ENCODE data around the gene THBD. TPM values are rescaled to one million over a fixed set of nuclear protein-coding genes. Genes with fewer than 3 reads are reported as not detected.
A peak's percentile ranks its signal among the peaks of the same experiment; 100 is the strongest.

Gene THBD
- polyA plus RNA-seq, 3 donors: 7.4 to 194 (median 30.2) TPM

GRCh38 chr20:23032750-23033078 lies 16.8 kb downstream of the THBD start:
- H3K36me3 Mint-ChIP-seq: peaks cover 0 to 5% of the 10 kb centered on the region in 2 donors
- 0% methylated on average over 4 of the region's 5 CpGs for WGBS (ENCODE audit: insufficient coverage)
- no peak overlapping the region for H3K27ac ChIP-seq (ENCODE audit: low read depth in 1 of 2, low read length in 2 of 2)
- H3K36me3 ChIP-seq (replicated peaks in 1 of 2; ENCODE audit: control insufficient read depth in 1 of 2, insufficient read depth in 2 of 2, low read length in 2 of 2): no peaks in the 10 kb centered on the region
- peak overlapping the region in 1 of 2 donors; percentile 48 for H3K4me3 Mint-ChIP-seq
- H3K9me3 ChIP-seq (replicated peaks in 1 of 2; ENCODE audit: control insufficient read depth in 1 of 2, insufficient read depth in 1 of 2, low read length in 2 of 2): no peaks in the 10 kb centered on the region
- peak overlapping the region; percentile 33 for H2AFZ ChIP-seq (ENCODE audit: insufficient read depth, low read depth, low read length, poor library complexity, severe bottlenecking)
- peaks cover 3 to 9% (median 6%) of the 10 kb centered on the region in 7 donors for H3K9me3 Mint-ChIP-seq
- no peak overlapping the region for H3K27ac Mint-ChIP-seq
- no peaks in the 10 kb centered on the region for H4K20me1 ChIP-seq (ENCODE audit: insufficient read depth, low read length)
- no peak for TF ChIP-seq CTCF (IDR thresholded peaks at IDR 0.05)
- intact Hi-C loops (cut with micrococcal nuclease): loop anchor here in 1 of 2 donors (5.0 kb wide), 1 partner anchor 300 kb away; no protein-coding TSS in a partner anchor
- peaks cover 15 to 35% of the 10 kb centered on the region in 2 donors for H3K27me3 ChIP-seq (ENCODE audit: control insufficient read depth in 2 of 2, insufficient read depth in 2 of 2, low read length in 2 of 2)
- peaks cover 39% of the 10 kb centered on the region for H3K4me1 Mint-ChIP-seq
- H3K4me3 ChIP-seq (replicated peaks in 1 of 3; ENCODE audit: low read depth in 2 of 3, low read length in 3 of 3): no peak overlapping the region
- peaks cover 31 to 44% (median 34%) of the 10 kb centered on the region in 3 donors for H3K27me3 Mint-ChIP-seq (ENCODE audit: low read depth in 3 of 3)
- H3K79me2 ChIP-seq (ENCODE audit: insufficient read depth, low read length): no peaks in the 10 kb centered on the region
- no peak overlapping the region for H3K9ac ChIP-seq (ENCODE audit: insufficient read depth, low read length, poor library complexity, severe bottlenecking)
- H3K4me1 ChIP-seq (ENCODE audit: control insufficient read depth in 1 of 2, insufficient read depth in 2 of 2, low read length in 2 of 2): peaks cover 18 to 39% of the 10 kb centered on the region in 2 donors
- no peak for DNase-seq
- H3K4me2 ChIP-seq (replicated peaks; ENCODE audit: extremely low read depth, low read length, poor library complexity, severe bottlenecking): no peak overlapping the region

- Mint-ChIP-seq H3K27ac (no peak overlapping the region), H3K4me3 (no peak overlapping the region), H3K36me3 (peaks cover 0 to 5% of the 10 kb centered on the region in 2 donors), H3K9me3 (peaks cover 3 to 9% (median 6%) of the 10 kb centered on the region in 7 donors), H3K27me3 (ENCODE audit: low read depth in 3 of 3) (peaks cover 29 to 39% (median 29%) of the 10 kb centered on the region in 3 donors), H3K4me1 (peaks cover 44% of the 10 kb centered on the region)
- Histone ChIP-seq H3K9ac (ENCODE audit: insufficient read depth, low read length, poor library complexity, severe bottlenecking) (no peak overlapping the region), H3K36me3 (replicated peaks in 1 of 2; ENCODE audit: control insufficient read depth in 1 of 2, insufficient read depth in 2 of 2, low read length in 2 of 2) (no peaks in the 10 kb centered on the region), H3K27me3 (ENCODE audit: control insufficient read depth in 2 of 2, insufficient read depth in 2 of 2, low read length in 2 of 2) (peaks cover 10 to 30% of the 10 kb centered on the region in 2 donors), H3K27ac (ENCODE audit: low read depth in 1 of 2, low read length in 2 of 2) (no peak overlapping the region), H3K9me3 (replicated peaks in 1 of 2; ENCODE audit: control insufficient read depth in 1 of 2, insufficient read depth in 1 of 2, low read length in 2 of 2) (no peaks in the 10 kb centered on the region), H4K20me1 (ENCODE audit: insufficient read depth, low read length) (no peaks in the 10 kb centered on the region), H3K79me2 (ENCODE audit: insufficient read depth, low read length) (no peaks in the 10 kb centered on the region), H3K4me3 (replicated peaks in 1 of 3; ENCODE audit: low read depth in 2 of 3, low read length in 3 of 3) (no peak overlapping the region), H3K4me2 (replicated peaks; ENCODE audit: extremely low read depth, low read length, poor library complexity, severe bottlenecking) (no peak overlapping the region), H2AFZ (ENCODE audit: insufficient read depth, low read depth, low read length, poor library complexity, severe bottlenecking) (peak overlapping the region; percentile 33), H3K4me1 (ENCODE audit: control insufficient read depth in 1 of 2, insufficient read depth in 2 of 2, low read length in 2 of 2) (peaks cover 23 to 44% of the 10 kb centered on the region in 2 donors)
- DNase-seq: no peak
- no peak for TF ChIP-seq CTCF (IDR thresholded peaks at IDR 0.05)
- 72% methylated on average over 6 of the region's 6 CpGs for whole genome bisulfite sequencing (ENCODE audit: insufficient coverage)
- intact Hi-C loops (cut with micrococcal nuclease): loop anchor here in 1 of 2 donors (5.0 kb wide), 1 partner anchor 300 kb away; no protein-coding TSS in a partner anchor
Measured at GRCh38 chr20:23032056-23032749, 17.3 kb downstream of the THBD start.

Data from CD14-positive monocyte (primary cell).